ENCODE results near the gene NDUFV3.

NDUFV3 gene

DNA sequence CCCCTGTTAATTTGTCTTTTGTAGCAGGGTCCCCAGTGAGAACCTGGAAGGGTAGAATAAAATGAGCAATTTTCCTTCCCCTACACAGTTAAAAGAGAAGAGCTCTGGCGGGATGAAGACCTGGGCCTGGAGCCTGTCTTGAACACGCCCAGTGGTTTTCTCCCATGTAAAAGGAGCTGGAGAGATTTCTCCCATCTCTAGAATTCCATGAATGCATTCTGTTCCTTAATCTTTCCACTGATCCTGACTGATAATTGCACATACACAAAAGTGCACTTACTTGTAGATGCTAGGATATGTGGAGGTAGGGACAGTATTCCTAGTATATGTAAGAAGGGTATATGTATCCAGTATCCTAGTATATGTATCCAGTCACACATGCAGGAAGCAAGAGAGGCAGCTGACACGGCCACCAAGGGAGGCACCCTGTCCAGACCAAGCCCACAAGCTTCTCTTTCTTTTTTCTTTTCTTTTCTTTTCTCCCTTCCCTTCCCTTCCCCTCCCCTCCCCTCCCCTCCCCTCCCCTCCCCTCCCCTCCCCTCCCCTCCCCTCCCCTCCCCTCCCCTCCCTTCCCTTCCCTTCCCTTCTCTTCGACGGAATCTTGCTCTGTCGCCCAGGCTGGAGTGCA is 69.4 kb downstream of the NDUFV3 start:
- no peak overlapping the region for H3K4me3 ChIP-seq (ENCODE audit: low read depth, low read length)
- DNase-seq (ENCODE audit: low read depth): no peak

All from skeletal muscle cell (primary cell).